H9 (cell line): ENCODE data around the gene THRB. TPM values are rescaled to one million over a fixed set of nuclear protein-coding genes. Genes with fewer than 3 reads are reported as not detected.

ENCODE experiments used
- DNase-seq: peaks from one replicate; pipeline ENCODE4 v3.0.0-alpha.2; 2017
- H2AFZ ChIP-seq: one replicate; pipeline ENCODE4 v1.6.1; 2013; ENCODE audit warnings: mild to moderate bottlenecking, low read length, control low read depth, moderate library complexity
- H2AK5ac ChIP-seq: 2 replicates; pipeline ENCODE4 v1.6.1; 2013; ENCODE audit warnings: low read length, control low read depth, mixed read lengths; ENCODE audit not compliant: insufficient read length
- H2BK120ac ChIP-seq: one replicate; pipeline ENCODE4 v1.6.1; 2013; ENCODE audit warnings: low read depth, mild to moderate bottlenecking, low read length, control low read depth, inconsistent platforms; ENCODE audit not compliant: poor library complexity, severe bottlenecking
- H2BK12ac ChIP-seq: 2 replicates; pipeline ENCODE4 v1.6.1; 2013; ENCODE audit warnings: low read length, control low read depth, mixed read lengths, low read depth; ENCODE audit not compliant: insufficient read length
- H2BK15ac ChIP-seq: 2 replicates; pipeline ENCODE4 v1.6.1; 2013; ENCODE audit warnings: low read depth, low read length, control low read depth
- H2BK20ac ChIP-seq: one replicate; pipeline ENCODE4 v1.6.1; 2013; ENCODE audit warnings: low read depth, mild to moderate bottlenecking, low read length, control low read depth, inconsistent platforms; ENCODE audit not compliant: poor library complexity, severe bottlenecking
- H2BK5ac ChIP-seq: 2 replicates; pipeline ENCODE4 v1.6.1; 2013; ENCODE audit warnings: low read length, control low read depth, mixed read lengths; ENCODE audit not compliant: insufficient read length
- H3K14ac ChIP-seq: 2 replicates; pipeline ENCODE4 v1.6.1; 2013; ENCODE audit warnings: low read length, control low read depth; ENCODE audit not compliant: insufficient read depth
- H3K18ac ChIP-seq: 2 replicates; pipeline ENCODE4 v1.6.1; 2013; ENCODE audit warnings: low read depth, mild to moderate bottlenecking, mixed read lengths, low read length, control low read depth; ENCODE audit not compliant: insufficient read length
- H3K23ac ChIP-seq: 2 replicates; pipeline ENCODE4 v1.6.1; 2013; ENCODE audit warnings: low read length, control low read depth, mixed read lengths, low read depth; ENCODE audit not compliant: insufficient read length
- H3K23me2 ChIP-seq: 2 replicates; pipeline ENCODE4 v1.6.1; 2013; ENCODE audit warnings: low read depth, mild to moderate bottlenecking, mixed read lengths, low read length, control low read depth; ENCODE audit not compliant: insufficient read length, poor library complexity, severe bottlenecking
- H3K27ac ChIP-seq: 2 replicates; pipeline ENCODE4 v1.5.1; 2013; ENCODE audit warnings: low read length, control low read depth, mixed read lengths, low read depth; ENCODE audit not compliant: insufficient read length
- H3K27me3 ChIP-seq: 2 replicates; pipeline ENCODE4 v1.6.1; 2013; ENCODE audit warnings: low read length, control low read depth, inconsistent platforms; ENCODE audit not compliant: insufficient read depth
- H3K4ac ChIP-seq: 2 replicates; pipeline ENCODE4 v1.6.1; 2013; ENCODE audit warnings: low read depth, mild to moderate bottlenecking, control low read depth, inconsistent platforms, low read length, moderate library complexity
- H3K4me1 ChIP-seq: 2 replicates; pipeline ENCODE4 v1.6.1; 2013; ENCODE audit warnings: low read length, control low read depth, inconsistent platforms; ENCODE audit not compliant: insufficient read depth
- H3K4me2 ChIP-seq: 2 replicates; pipeline ENCODE4 v1.6.1; 2013; ENCODE audit warnings: low read length, control low read depth, mixed read lengths; ENCODE audit not compliant: insufficient read length, insufficient read depth
- H3K56ac ChIP-seq: 2 replicates; pipeline ENCODE4 v1.6.1; 2013; ENCODE audit warnings: low read depth, mild to moderate bottlenecking, mixed read lengths, low read length, control low read depth; ENCODE audit not compliant: insufficient read length
- H3K79me1 ChIP-seq: 2 replicates; pipeline ENCODE4 v1.6.1; 2013; ENCODE audit warnings: low read depth, mild to moderate bottlenecking, moderate library complexity, low read length, control low read depth, inconsistent platforms; ENCODE audit not compliant: insufficient read depth, poor library complexity, severe bottlenecking
- H3K79me2 ChIP-seq: 2 replicates; pipeline ENCODE4 v1.6.1; 2013; ENCODE audit warnings: low read length, control low read depth, inconsistent platforms; ENCODE audit not compliant: insufficient read depth
- H3K9ac ChIP-seq: 2 replicates; pipeline ENCODE4 v1.6.1; 2013; ENCODE audit warnings: low read length, control low read depth, mixed read lengths; ENCODE audit not compliant: insufficient read length; ENCODE audit errors: extremely low read depth
- H3K9me3 ChIP-seq: one replicate; pipeline ENCODE4 v1.6.1; 2013; ENCODE audit warnings: low read depth, low read length, inconsistent platforms; ENCODE audit not compliant: control insufficient read depth
- H3T11ph ChIP-seq: one replicate; pipeline ENCODE4 v1.6.1; 2013; ENCODE audit warnings: mild to moderate bottlenecking, low read length, control low read depth, inconsistent platforms
- H4K20me1 ChIP-seq: one replicate; pipeline ENCODE4 v1.6.1; 2013; ENCODE audit not compliant: control insufficient read depth, insufficient read length, insufficient read depth
- H4K5ac ChIP-seq: 2 replicates; pipeline ENCODE4 v1.6.1; 2013; ENCODE audit warnings: low read depth, mild to moderate bottlenecking, mixed read lengths, low read length, control low read depth; ENCODE audit not compliant: insufficient read length
- H4K8ac ChIP-seq: replicated peaks from 2 replicates; pipeline ENCODE4 v1.6.1; 2013; ENCODE audit warnings: low read length, control low read depth, mixed read lengths, low read depth; ENCODE audit not compliant: insufficient read length
- H4K91ac ChIP-seq: 2 replicates; pipeline ENCODE4 v1.6.1; 2013; ENCODE audit warnings: low read depth, mild to moderate bottlenecking, moderate library complexity, mixed read lengths, low read length, control low read depth; ENCODE audit not compliant: insufficient read length
- H3K27ac Mint-ChIP-seq, 3 experiments: 2 replicates in 2 of 3; 3 replicates in 1 of 3; pipeline ENCODE4 v1.8.0; 2020 to 2021; ENCODE audit warnings: mixed read lengths in 3 of 3, mild to moderate bottlenecking in 1 of 3, moderate library complexity in 1 of 3
- H3K27me3 Mint-ChIP-seq: 2 replicates; pipeline ENCODE4 v1.8.0; 2021; ENCODE audit warnings: low read depth, mild to moderate bottlenecking, moderate library complexity, mixed read lengths
- H3K36me3 Mint-ChIP-seq, 3 experiments: 2 replicates in 2 of 3; 3 replicates in 1 of 3; pipeline ENCODE4 v1.8.0; 2020 to 2021; ENCODE audit warnings: low read depth in 3 of 3, mixed read lengths in 3 of 3; ENCODE audit not compliant: insufficient read depth in 1 of 3
- H3K4me1 Mint-ChIP-seq, 2 experiments: 2 replicates each; pipeline ENCODE4 v1.8.0; 2020; ENCODE audit warnings: mixed read lengths in 2 of 2
- H3K4me3 Mint-ChIP-seq, 2 experiments: 2 replicates in 1 of 2; 3 replicates in 1 of 2; pipeline ENCODE4 v1.8.0; 2020 to 2021; ENCODE audit warnings: mild to moderate bottlenecking in 2 of 2, mixed read lengths in 2 of 2, moderate library complexity in 1 of 2
- H3K9me3 Mint-ChIP-seq, 2 experiments: 2 replicates in 1 of 2; 3 replicates in 1 of 2; pipeline ENCODE4 v1.8.0; 2020; ENCODE audit warnings: mild to moderate bottlenecking in 2 of 2, mixed read lengths in 2 of 2, moderate library complexity in 1 of 2
- WGBS: extraction: QIAGEN DNeasy Blood & Tissue Kit; methylation state at CpG from one replicate; pipeline ENCODE4 v1.1.7; 2013; ENCODE audit warnings: missing lambda C conversion rate, low lambda C conversion rate, mixed read lengths; ENCODE audit not compliant: insufficient read length; ENCODE audit errors: extremely low coverage; 5-methylcytosine and 5-hydroxymethylcytosine counted together
- total RNA-seq: library from RNA; stranded (reverse); gene quantifications from 2 replicates; pipeline ENCODE4 v1.2.1, GENCODE V29; 2021
- TF ChIP-seq, protein P1 (sequence below): fragments of 200-600 bp; sonication (generic); conservative IDR thresholded peaks from 3 replicates; pipeline ENCODE4 v1.8.0; 2021; ENCODE audit warnings: antibody characterized with exemption, mild to moderate bottlenecking

THRB gene
- total RNA-seq, 1 experiment from 2014 or later = 8.6 TPM

DNA sequence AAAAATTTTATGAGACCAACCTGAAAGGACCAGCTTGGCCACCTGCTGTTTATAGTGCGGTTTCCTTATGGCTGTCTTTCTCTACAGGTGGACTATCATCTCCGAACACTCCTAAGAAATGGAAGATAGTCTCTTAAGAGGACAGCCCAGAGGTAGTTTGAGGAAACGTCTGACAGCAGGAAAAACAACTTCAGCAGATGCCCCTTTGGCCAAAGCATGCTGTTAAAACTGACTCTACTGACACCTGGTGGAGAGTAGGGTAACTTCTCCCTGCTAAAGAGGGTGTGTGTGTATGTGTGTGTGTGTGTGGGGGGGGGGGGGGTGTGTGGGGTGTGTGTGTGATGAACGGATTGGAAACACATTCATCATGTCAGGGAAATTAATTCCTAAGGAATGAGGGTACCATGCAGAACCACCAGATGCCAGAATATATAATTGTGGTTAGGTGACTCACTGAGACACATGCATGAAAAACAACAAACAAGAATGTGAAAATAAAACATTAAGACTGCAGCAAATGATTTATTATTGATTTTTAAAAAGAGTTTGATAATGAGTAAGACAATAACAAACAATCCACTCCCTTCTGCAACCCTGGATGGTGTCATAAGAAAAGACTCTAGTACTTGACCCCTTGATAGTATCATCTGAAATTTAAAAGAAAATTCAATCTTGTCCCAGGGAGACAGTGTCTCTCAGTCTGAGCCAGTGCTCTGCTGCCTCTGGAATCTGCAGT, 256.5 kb downstream of the THRB start:
- no peaks in the 10 kb centered on the region for H3K27me3 Mint-ChIP-seq
- H3K9ac ChIP-seq = no peak overlapping the region
- no peak overlapping the region for H3K27ac ChIP-seq

More for the DNA sequence above, 256.5 kb downstream of the THRB start:
- Histone ChIP-seq H3T11ph (no peak overlapping the region), H3K4ac (no peak overlapping the region), H2BK120ac (no peak overlapping the region), H2AK5ac (no peak overlapping the region), H3K18ac (no peak overlapping the region), H3K14ac (no peak overlapping the region), H3K9me3 (no peaks in the 10 kb centered on the region), H3K56ac (no peak overlapping the region), H4K5ac (no peak overlapping the region), H4K8ac (no peak overlapping the region), H3K23ac (no peak overlapping the region), H3K4me1 (no peaks in the 10 kb centered on the region; the same call in 1 of the 2 replicates), H4K91ac (no peak overlapping the region), H2BK5ac (no peak overlapping the region), H3K4me2 (no peak overlapping the region), H3K79me2 (no peaks in the 10 kb centered on the region), H2BK15ac (no peak overlapping the region), H2BK20ac (no peak overlapping the region), H4K20me1 (no peaks in the 10 kb centered on the region), H2BK12ac (no peak overlapping the region), H3K23me2 (no peaks in the 10 kb centered on the region), H2AFZ (no peak overlapping the region), H3K79me1 (no peaks in the 10 kb centered on the region), H3K27me3 (no peaks in the 10 kb centered on the region)
- Mint-ChIP-seq H3K4me3 (no peak overlapping the region), H3K9me3 (no peaks in the 10 kb centered on the region), H3K36me3 (no peaks in the 10 kb centered on the region), H3K27ac (no peak overlapping the region), H3K4me1 (peaks cover 11 to 12% of the 10 kb centered on the region in 2 experiments)
- no CpG with 5 or more reads among the region's 4 CpGs for WGBS
- peak; percentile 63 for DNase-seq
- TF ChIP-seq, protein P1, sequence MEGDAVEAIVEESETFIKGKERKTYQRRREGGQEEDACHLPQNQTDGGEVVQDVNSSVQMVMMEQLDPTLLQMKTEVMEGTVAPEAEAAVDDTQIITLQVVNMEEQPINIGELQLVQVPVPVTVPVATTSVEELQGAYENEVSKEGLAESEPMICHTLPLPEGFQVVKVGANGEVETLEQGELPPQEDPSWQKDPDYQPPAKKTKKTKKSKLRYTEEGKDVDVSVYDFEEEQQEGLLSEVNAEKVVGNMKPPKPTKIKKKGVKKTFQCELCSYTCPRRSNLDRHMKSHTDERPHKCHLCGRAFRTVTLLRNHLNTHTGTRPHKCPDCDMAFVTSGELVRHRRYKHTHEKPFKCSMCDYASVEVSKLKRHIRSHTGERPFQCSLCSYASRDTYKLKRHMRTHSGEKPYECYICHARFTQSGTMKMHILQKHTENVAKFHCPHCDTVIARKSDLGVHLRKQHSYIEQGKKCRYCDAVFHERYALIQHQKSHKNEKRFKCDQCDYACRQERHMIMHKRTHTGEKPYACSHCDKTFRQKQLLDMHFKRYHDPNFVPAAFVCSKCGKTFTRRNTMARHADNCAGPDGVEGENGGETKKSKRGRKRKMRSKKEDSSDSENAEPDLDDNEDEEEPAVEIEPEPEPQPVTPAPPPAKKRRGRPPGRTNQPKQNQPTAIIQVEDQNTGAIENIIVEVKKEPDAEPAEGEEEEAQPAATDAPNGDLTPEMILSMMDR = peak; percentile 67
